ENCODE measurements around the gene KRTAP22-1. TPM values are rescaled to one million over a fixed set of nuclear protein-coding genes. Genes with fewer than 3 reads are reported as not detected.

Gene KRTAP22-1
- total RNA-seq, 1 donor = not detected

DNA sequence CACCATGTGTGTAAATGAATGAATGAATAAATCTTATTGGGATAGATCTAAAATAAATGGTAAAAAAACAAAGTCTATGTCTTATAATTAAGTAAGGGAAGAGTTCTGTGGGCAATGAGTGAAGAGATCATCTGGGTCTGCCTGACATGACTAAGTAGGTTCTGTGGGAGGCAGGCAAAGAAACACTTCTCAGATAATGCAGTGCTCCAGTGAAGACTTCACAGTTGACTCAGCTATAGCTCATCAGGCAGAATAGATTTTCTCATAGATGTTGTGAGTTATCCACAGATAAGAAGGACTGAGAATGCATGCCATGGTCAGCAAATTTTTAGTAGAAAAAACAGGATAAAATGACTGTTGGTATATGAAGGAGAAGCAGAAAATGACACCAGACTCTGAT is 23.1 kb upstream of the KRTAP22-1 start:
- no peak overlapping the region for H3K4me2 ChIP-seq (ENCODE audit: insufficient read depth, low read length)
- no peaks in the 10 kb centered on the region for H4K20me1 ChIP-seq (ENCODE audit: insufficient read depth, low read length)
- H3K79me2 ChIP-seq (ENCODE audit: insufficient read depth, low read length) = no peaks in the 10 kb centered on the region

DNA sequence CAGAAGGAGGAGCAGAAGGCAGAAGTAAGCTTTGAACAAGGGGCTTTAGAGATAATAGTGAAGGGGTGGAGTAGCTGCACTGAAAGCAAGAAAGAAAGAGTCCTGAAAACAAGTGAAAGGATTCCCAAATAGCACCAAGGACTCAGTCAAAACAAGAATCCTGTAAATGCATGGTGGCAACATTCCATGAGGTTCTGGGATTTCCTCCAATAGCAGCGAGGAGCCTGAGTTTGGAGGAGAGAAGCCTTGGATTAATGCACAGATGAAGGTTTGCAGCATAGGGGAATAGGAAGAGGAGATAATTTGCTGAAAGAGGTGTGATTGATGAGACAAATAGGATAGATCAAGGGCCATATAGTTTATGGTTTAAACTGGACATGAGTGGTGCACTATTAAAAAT is 21.5 kb upstream of the KRTAP22-1 start:
- H3K27ac ChIP-seq (ENCODE audit: low read depth, low read length) = no peak overlapping the region
- no peak overlapping the region for H2AFZ ChIP-seq (ENCODE audit: low read length)
- H3K36me3 ChIP-seq (ENCODE audit: insufficient read depth, low read length) = no peaks in the 10 kb centered on the region
- H3K4me2 ChIP-seq (ENCODE audit: insufficient read depth, low read length) = no peak overlapping the region
- no peaks in the 10 kb centered on the region for H4K20me1 ChIP-seq (ENCODE audit: insufficient read depth, low read length)
- no peaks in the 10 kb centered on the region for H3K79me2 ChIP-seq (ENCODE audit: insufficient read depth, low read length)
- no peak overlapping the region for H3K4me3 ChIP-seq (ENCODE audit: insufficient read depth, low read length)
- H3K4me1 ChIP-seq (ENCODE audit: insufficient read depth, low read length) = no peaks in the 10 kb centered on the region
- H3K27me3 ChIP-seq (ENCODE audit: insufficient read depth, low read length) = no peaks in the 10 kb centered on the region
- H3K9me3 ChIP-seq (ENCODE audit: low read depth, low read length) = no peaks in the 10 kb centered on the region
- DNase-seq (ENCODE audit: insufficient read length, low spot score, missing footprints) = no peak
- TF ChIP-seq, protein P1, sequence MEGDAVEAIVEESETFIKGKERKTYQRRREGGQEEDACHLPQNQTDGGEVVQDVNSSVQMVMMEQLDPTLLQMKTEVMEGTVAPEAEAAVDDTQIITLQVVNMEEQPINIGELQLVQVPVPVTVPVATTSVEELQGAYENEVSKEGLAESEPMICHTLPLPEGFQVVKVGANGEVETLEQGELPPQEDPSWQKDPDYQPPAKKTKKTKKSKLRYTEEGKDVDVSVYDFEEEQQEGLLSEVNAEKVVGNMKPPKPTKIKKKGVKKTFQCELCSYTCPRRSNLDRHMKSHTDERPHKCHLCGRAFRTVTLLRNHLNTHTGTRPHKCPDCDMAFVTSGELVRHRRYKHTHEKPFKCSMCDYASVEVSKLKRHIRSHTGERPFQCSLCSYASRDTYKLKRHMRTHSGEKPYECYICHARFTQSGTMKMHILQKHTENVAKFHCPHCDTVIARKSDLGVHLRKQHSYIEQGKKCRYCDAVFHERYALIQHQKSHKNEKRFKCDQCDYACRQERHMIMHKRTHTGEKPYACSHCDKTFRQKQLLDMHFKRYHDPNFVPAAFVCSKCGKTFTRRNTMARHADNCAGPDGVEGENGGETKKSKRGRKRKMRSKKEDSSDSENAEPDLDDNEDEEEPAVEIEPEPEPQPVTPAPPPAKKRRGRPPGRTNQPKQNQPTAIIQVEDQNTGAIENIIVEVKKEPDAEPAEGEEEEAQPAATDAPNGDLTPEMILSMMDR (IDR thresholded peaks at IDR 0.05; ENCODE audit: extremely low read depth, low read depth, low read length) = no peak

More for the DNA sequence above, 23.1 kb upstream of the KRTAP22-1 start:
- H3K36me3 ChIP-seq (ENCODE audit: insufficient read depth, low read length) = no peaks in the 10 kb centered on the region
- H3K9me3 ChIP-seq (ENCODE audit: low read depth, low read length) = no peaks in the 10 kb centered on the region
- H3K27ac ChIP-seq (ENCODE audit: low read depth, low read length) = no peak overlapping the region
- no peaks in the 10 kb centered on the region for H3K4me1 ChIP-seq (ENCODE audit: insufficient read depth, low read length)
- H2AFZ ChIP-seq (ENCODE audit: low read length) = no peak overlapping the region
- no peak for DNase-seq (ENCODE audit: insufficient read length, low spot score, missing footprints)
- H3K27me3 ChIP-seq (ENCODE audit: insufficient read depth, low read length) = no peaks in the 10 kb centered on the region
- TF ChIP-seq, protein P1 (IDR thresholded peaks at IDR 0.05; ENCODE audit: extremely low read depth, low read depth, low read length) = no peak
- H3K4me3 ChIP-seq (ENCODE audit: insufficient read depth, low read length) = no peak overlapping the region

DNA sequence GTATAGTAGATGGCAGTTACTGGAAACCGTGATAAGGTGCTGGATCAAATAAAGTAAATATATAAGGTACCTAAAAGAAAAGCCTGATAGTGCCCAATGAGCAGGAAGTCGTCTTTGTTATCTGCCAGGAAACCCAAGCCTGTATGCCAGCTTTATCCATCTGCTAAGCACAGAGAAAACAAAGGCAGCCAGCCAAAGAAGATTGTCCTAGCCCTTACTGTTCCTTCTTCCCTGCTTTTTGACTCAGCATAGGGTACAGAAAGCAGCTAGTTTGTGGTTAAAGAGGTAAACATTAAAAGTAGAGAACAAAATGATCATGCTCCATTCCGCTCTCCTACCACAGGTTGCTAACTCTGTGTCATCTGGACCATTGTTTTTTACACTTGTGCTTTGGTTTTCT is 20.8 kb upstream of the KRTAP22-1 start:
- H3K4me1 ChIP-seq (ENCODE audit: insufficient read depth, low read length) = no peaks in the 10 kb centered on the region
- no peaks in the 10 kb centered on the region for H3K27me3 ChIP-seq (ENCODE audit: insufficient read depth, low read length)
- H3K4me2 ChIP-seq (ENCODE audit: insufficient read depth, low read length) = no peak overlapping the region
- DNase-seq (ENCODE audit: insufficient read length, low spot score, missing footprints) = no peak
- TF ChIP-seq, protein P1 (IDR thresholded peaks at IDR 0.05; ENCODE audit: extremely low read depth, low read depth, low read length) = no peak
- no peaks in the 10 kb centered on the region for H3K36me3 ChIP-seq (ENCODE audit: insufficient read depth, low read length)
- H4K20me1 ChIP-seq (ENCODE audit: insufficient read depth, low read length) = no peaks in the 10 kb centered on the region
- no peak overlapping the region for H2AFZ ChIP-seq (ENCODE audit: low read length)
- H3K79me2 ChIP-seq (ENCODE audit: insufficient read depth, low read length) = no peaks in the 10 kb centered on the region
- no peak overlapping the region for H3K27ac ChIP-seq (ENCODE audit: low read depth, low read length)
- H3K9me3 ChIP-seq (ENCODE audit: low read depth, low read length) = no peaks in the 10 kb centered on the region
- H3K4me3 ChIP-seq (ENCODE audit: insufficient read depth, low read length) = no peak overlapping the region

DNA sequence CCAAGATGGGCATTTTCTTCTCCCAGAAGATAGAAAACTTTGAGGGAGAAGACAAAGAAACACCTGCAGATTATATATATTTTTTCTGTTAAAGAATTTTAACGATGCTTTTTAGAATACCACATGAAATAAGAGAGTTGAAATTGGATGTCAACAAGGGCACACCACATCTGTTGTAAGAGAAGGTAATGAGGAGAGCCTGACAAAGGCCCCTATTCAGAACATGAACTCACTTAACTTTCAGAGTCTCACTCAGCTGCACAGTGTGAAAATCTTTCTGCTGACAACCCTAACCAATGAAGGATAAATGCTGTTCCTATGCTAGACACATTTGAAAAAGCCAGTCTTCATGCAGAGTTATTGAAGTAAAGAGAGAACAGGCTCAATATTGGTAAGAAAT is 18.0 kb upstream of the KRTAP22-1 start:
- DNase-seq (ENCODE audit: insufficient read length, low spot score, missing footprints) = no peak

More for the DNA sequence above, 18.0 kb upstream of the KRTAP22-1 start:
- no peaks in the 10 kb centered on the region for H3K79me2 ChIP-seq (ENCODE audit: insufficient read depth, low read length)
- H3K9me3 ChIP-seq (ENCODE audit: low read depth, low read length) = peaks cover 1% of the 10 kb centered on the region
- H3K36me3 ChIP-seq (ENCODE audit: insufficient read depth, low read length) = no peaks in the 10 kb centered on the region
- H4K20me1 ChIP-seq (ENCODE audit: insufficient read depth, low read length) = no peaks in the 10 kb centered on the region
- TF ChIP-seq, protein P1 (IDR thresholded peaks at IDR 0.05; ENCODE audit: extremely low read depth, low read depth, low read length) = no peak
- H3K27ac ChIP-seq (ENCODE audit: low read depth, low read length) = no peak overlapping the region
- H3K4me1 ChIP-seq (ENCODE audit: insufficient read depth, low read length) = no peaks in the 10 kb centered on the region
- H2AFZ ChIP-seq (ENCODE audit: low read length) = no peak overlapping the region
- H3K27me3 ChIP-seq (ENCODE audit: insufficient read depth, low read length) = no peaks in the 10 kb centered on the region
- H3K4me3 ChIP-seq (ENCODE audit: insufficient read depth, low read length) = no peak overlapping the region
- no peak overlapping the region for H3K4me2 ChIP-seq (ENCODE audit: insufficient read depth, low read length)
